Activated naive CD8-positive, alpha-beta T cell treated with anti-CD3 and anti-CD28 coated beads, Interleukin-2, amount 10 ng/mL, durations not matched to agents 7 days and 5 days (primary cell): ENCODE results near the gene EDA. TPM values are rescaled to one million over a fixed set of nuclear protein-coding genes. Genes with fewer than 3 reads are reported as not detected.

ENCODE experiments used
- ATAC-seq: fragments of 150-1000 bp; cut with Tn5 transposase; one replicate; pipeline ENCODE4 v1.10.0; 2021; ENCODE audit warnings: low read depth, moderate library complexity
- POLR2A ChIA-PET: fragments of 350-600 bp; sonication (Branson Sonifier 250); formaldehyde crosslinking; loops from one replicate; lab custom pipeline; 2021; ENCODE audit warnings: antibody characterized with exemption; lab: Charles Lee
- DNase-seq: peaks from one replicate; pipeline ENCODE4 v3.0.0; 2021
- H3K27ac Mint-ChIP-seq: one replicate; pipeline ENCODE4 v1.8.0; 2022; ENCODE audit warnings: mild to moderate bottlenecking, mixed read lengths
- H3K27me3 Mint-ChIP-seq: one replicate; pipeline ENCODE4 v1.8.0; 2022; ENCODE audit warnings: mild to moderate bottlenecking, moderate library complexity, mixed read lengths
- H3K36me3 Mint-ChIP-seq: one replicate; pipeline ENCODE4 v1.8.0; 2021; ENCODE audit warnings: mild to moderate bottlenecking, mixed read lengths
- H3K4me1 Mint-ChIP-seq: one replicate; pipeline ENCODE4 v1.8.0; 2021; ENCODE audit warnings: mixed read lengths
- H3K4me3 Mint-ChIP-seq: one replicate; pipeline ENCODE4 v1.8.0; 2022; ENCODE audit warnings: mild to moderate bottlenecking, moderate library complexity, mixed read lengths
- H3K9me3 Mint-ChIP-seq: one replicate; pipeline ENCODE4 v1.8.0; 2021; ENCODE audit warnings: mixed read lengths
- total RNA-seq, 2 experiments: library from RNA; stranded (reverse); gene quantifications; one replicate each; pipeline ENCODE4 v1.2.3, GENCODE V29; 2021

EDA gene
- total RNA-seq, 2 experiments from 2014 or later = 0.94 to 2.3 TPM

- POLR2A ChIA-PET = no interaction called here
- no peaks in the 10 kb centered on the region for H3K36me3 Mint-ChIP-seq
- no peaks in the 10 kb centered on the region for H3K9me3 Mint-ChIP-seq
- no peaks in the 10 kb centered on the region for H3K27me3 Mint-ChIP-seq
- H3K4me1 Mint-ChIP-seq = no peaks in the 10 kb centered on the region
- H3K27ac Mint-ChIP-seq = no peak overlapping the region
- DNase-seq (no peak), ATAC-seq (no peak)
- H3K4me3 Mint-ChIP-seq = no peak overlapping the region
Measured at GRCh38 chrX:69919749-69920148, 303.8 kb downstream of the EDA start.

DNA sequence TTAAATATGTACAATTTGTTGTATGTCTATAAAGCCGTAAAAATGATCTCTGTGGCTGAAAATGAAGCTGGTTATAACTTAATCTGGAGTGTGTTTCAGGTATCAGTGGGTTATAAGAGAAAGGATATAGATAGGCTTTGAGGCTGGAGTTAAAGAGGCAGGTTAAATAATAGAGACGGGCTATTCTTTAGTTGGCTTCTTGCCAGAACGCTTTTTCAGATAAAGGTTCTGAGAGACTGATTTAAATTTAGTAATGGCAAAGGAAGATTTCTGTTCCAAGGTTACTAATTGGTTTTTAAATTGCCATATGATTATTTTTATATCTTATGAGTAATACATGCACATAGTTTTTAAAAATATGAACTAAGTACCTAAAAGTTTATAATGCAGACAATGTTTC, 316.4 kb downstream of the EDA start:
- no peak overlapping the region for H3K4me3 Mint-ChIP-seq

GRCh38 chrX:69948276-69948797, 332.4 kb downstream of the EDA start:
- Mint-ChIP-seq H3K4me3 (no peak overlapping the region), H3K27me3 (no peaks in the 10 kb centered on the region), H3K27ac (no peak overlapping the region), H3K36me3 (no peaks in the 10 kb centered on the region), H3K4me1 (no peaks in the 10 kb centered on the region), H3K9me3 (no peaks in the 10 kb centered on the region)
- no peak for DNase-seq
- POLR2A ChIA-PET = no interaction called here
- no peak for ATAC-seq

More for the DNA sequence above, 316.4 kb downstream of the EDA start:
- no peaks in the 10 kb centered on the region for H3K36me3 Mint-ChIP-seq
- no peaks in the 10 kb centered on the region for H3K9me3 Mint-ChIP-seq
- H3K27me3 Mint-ChIP-seq = no peaks in the 10 kb centered on the region
- no peak overlapping the region for H3K27ac Mint-ChIP-seq
- POLR2A ChIA-PET = no interaction called here
- DNase-seq (no peak), ATAC-seq (no peak)
- no peaks in the 10 kb centered on the region for H3K4me1 Mint-ChIP-seq

GRCh38 chrX:69951753-69952152, 335.8 kb downstream of the EDA start:
- H3K4me3 Mint-ChIP-seq = no peak overlapping the region
- H3K27ac Mint-ChIP-seq = no peak overlapping the region
- DNase-seq (no peak), ATAC-seq (no peak)
- no peaks in the 10 kb centered on the region for H3K36me3 Mint-ChIP-seq
- H3K27me3 Mint-ChIP-seq = no peaks in the 10 kb centered on the region
- no peaks in the 10 kb centered on the region for H3K9me3 Mint-ChIP-seq
- H3K4me1 Mint-ChIP-seq = no peaks in the 10 kb centered on the region
- POLR2A ChIA-PET = no interaction called here

GRCh38 chrX:69959712-69960111, 343.8 kb downstream of the EDA start:
- ATAC-seq = no peak
- Mint-ChIP-seq H3K4me3 (no peak overlapping the region), H3K9me3 (no peaks in the 10 kb centered on the region), H3K4me1 (no peaks in the 10 kb centered on the region), H3K27me3 (no peaks in the 10 kb centered on the region), H3K27ac (no peak overlapping the region), H3K36me3 (no peaks in the 10 kb centered on the region)
- POLR2A ChIA-PET = no interaction called here
- DNase-seq = no peak

- ATAC-seq (no peak), DNase-seq (no peak)
- Mint-ChIP-seq H3K4me1 (no peaks in the 10 kb centered on the region), H3K4me3 (no peak overlapping the region), H3K9me3 (no peaks in the 10 kb centered on the region), H3K27me3 (no peaks in the 10 kb centered on the region), H3K36me3 (no peaks in the 10 kb centered on the region), H3K27ac (no peak overlapping the region)
- POLR2A ChIA-PET = no interaction called here
Measured at GRCh38 chrX:69961365-69962072, 345.6 kb downstream of the EDA start.

- H3K36me3 Mint-ChIP-seq = no peaks in the 10 kb centered on the region
- no peaks in the 10 kb centered on the region for H3K4me1 Mint-ChIP-seq
- H3K27ac Mint-ChIP-seq = no peak overlapping the region
- H3K4me3 Mint-ChIP-seq = no peak overlapping the region
- ATAC-seq (no peak), DNase-seq (no peak)
- H3K27me3 Mint-ChIP-seq = no peaks in the 10 kb centered on the region
- POLR2A ChIA-PET = no interaction called here
- no peaks in the 10 kb centered on the region for H3K9me3 Mint-ChIP-seq
Measured at GRCh38 chrX:69968950-69969349, 353.0 kb downstream of the EDA start.

- H3K4me3 Mint-ChIP-seq = no peak overlapping the region
- POLR2A ChIA-PET = no interaction called here
- no peaks in the 10 kb centered on the region for H3K4me1 Mint-ChIP-seq
- DNase-seq (no peak), ATAC-seq (no peak)
- H3K27ac Mint-ChIP-seq = no peak overlapping the region
- H3K9me3 Mint-ChIP-seq = no peaks in the 10 kb centered on the region
- no peaks in the 10 kb centered on the region for H3K27me3 Mint-ChIP-seq
- H3K36me3 Mint-ChIP-seq = no peaks in the 10 kb centered on the region
Measured at GRCh38 chrX:69969460-69969859, 353.5 kb downstream of the EDA start.

DNA sequence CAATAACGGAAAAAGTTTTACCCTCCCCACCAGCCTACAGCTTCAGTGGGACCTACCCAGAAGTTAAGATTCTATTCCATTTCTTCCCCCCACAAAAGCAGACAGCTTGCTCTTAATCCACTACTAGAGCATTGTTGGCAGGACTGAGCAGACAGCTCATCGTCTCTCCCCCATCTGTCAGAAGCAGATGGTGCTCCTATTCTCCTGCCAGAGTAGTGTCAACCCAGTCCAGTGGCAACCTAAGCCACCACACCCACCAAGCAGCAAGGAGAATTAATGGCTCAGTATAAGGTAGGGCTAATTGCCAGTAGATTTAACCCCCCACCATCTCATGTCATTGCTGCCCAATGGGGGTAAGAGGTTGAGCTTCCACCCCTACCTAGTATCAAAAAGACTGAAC, 371.8 kb downstream of the EDA start:
- Mint-ChIP-seq H3K27me3 (no peaks in the 10 kb centered on the region), H3K27ac (no peak overlapping the region), H3K4me3 (no peak overlapping the region), H3K4me1 (no peaks in the 10 kb centered on the region), H3K9me3 (no peaks in the 10 kb centered on the region), H3K36me3 (no peaks in the 10 kb centered on the region)
- no peak for DNase-seq
- POLR2A ChIA-PET = no interaction called here
- no peak for ATAC-seq

DNA sequence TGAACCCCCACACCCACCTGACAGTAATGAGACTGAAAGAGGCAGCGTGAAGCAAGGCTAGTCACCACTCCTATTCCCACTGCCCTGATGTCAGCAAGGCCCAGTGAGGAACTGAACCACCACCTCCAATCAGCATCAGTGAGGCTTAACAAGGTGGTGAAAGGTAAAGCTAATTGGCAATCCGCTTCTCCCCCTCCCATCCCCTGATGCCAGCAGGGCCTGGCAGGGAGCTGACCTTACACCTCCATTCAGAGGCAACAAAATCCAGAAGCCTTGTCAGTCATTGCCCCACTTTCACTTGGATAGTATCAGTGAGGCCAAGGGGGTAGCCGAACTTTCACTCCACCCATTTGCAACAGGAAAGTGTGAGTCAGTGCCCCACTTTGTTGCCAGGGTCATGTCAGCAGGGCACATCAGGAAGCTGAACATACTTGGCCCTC, 373.1 kb downstream of the EDA start:
- H3K27me3 Mint-ChIP-seq = no peaks in the 10 kb centered on the region
- DNase-seq (no peak), ATAC-seq (no peak)
- no peak overlapping the region for H3K4me3 Mint-ChIP-seq
- H3K27ac Mint-ChIP-seq = no peak overlapping the region
- no peaks in the 10 kb centered on the region for H3K4me1 Mint-ChIP-seq
- no peaks in the 10 kb centered on the region for H3K9me3 Mint-ChIP-seq
- POLR2A ChIA-PET = no interaction called here
- no peaks in the 10 kb centered on the region for H3K36me3 Mint-ChIP-seq

DNA sequence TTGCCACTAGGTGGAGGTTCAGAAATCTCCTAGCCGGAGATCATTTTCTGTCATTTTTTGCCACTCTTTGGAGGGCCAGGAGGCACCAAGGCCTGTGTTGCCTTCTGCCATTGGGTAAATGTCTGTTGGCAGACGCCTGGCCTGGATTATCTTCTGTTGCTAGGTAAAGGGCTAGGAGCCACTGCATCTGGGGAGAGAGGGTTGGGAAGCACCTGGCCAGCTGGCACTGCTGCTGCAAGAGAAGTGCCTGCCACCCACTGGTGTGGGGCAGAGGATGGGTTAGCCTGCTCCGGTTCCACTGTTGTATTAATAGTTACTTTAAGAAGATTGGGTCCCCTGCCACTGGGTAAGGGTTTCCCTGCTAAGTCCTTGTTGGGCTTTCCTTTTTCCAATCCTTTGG, 375.8 kb downstream of the EDA start:
- H3K27me3 Mint-ChIP-seq = peaks cover under 1% of the 10 kb centered on the region
- POLR2A ChIA-PET = no interaction called here
- no peak for ATAC-seq
- no peak overlapping the region for H3K4me3 Mint-ChIP-seq
- no peak overlapping the region for H3K27ac Mint-ChIP-seq
- DNase-seq = no peak
- H3K36me3 Mint-ChIP-seq = no peaks in the 10 kb centered on the region
- H3K9me3 Mint-ChIP-seq = no peaks in the 10 kb centered on the region
- H3K4me1 Mint-ChIP-seq = no peaks in the 10 kb centered on the region

- Mint-ChIP-seq H3K4me1 (no peaks in the 10 kb centered on the region), H3K27me3 (peaks cover 3% of the 10 kb centered on the region), H3K9me3 (no peaks in the 10 kb centered on the region), H3K36me3 (no peaks in the 10 kb centered on the region), H3K27ac (no peak overlapping the region), H3K4me3 (no peak overlapping the region)
- DNase-seq (no peak), ATAC-seq (no peak)
- POLR2A ChIA-PET = no interaction called here
Measured at GRCh38 chrX:69993494-69993893, 377.6 kb downstream of the EDA start.

- Mint-ChIP-seq H3K4me1 (no peaks in the 10 kb centered on the region), H3K27me3 (peaks cover 3% of the 10 kb centered on the region), H3K9me3 (no peaks in the 10 kb centered on the region), H3K4me3 (no peak overlapping the region), H3K36me3 (no peaks in the 10 kb centered on the region), H3K27ac (no peak overlapping the region)
- POLR2A ChIA-PET = no interaction called here
- DNase-seq (no peak), ATAC-seq (no peak)
Measured at GRCh38 chrX:69995362-69996112, 379.6 kb downstream of the EDA start.

- Mint-ChIP-seq H3K9me3 (no peaks in the 10 kb centered on the region), H3K27ac (no peak overlapping the region), H3K27me3 (peaks cover 3% of the 10 kb centered on the region), H3K4me3 (no peak overlapping the region), H3K4me1 (no peaks in the 10 kb centered on the region), H3K36me3 (no peaks in the 10 kb centered on the region)
- no peak for ATAC-seq
- no peak for DNase-seq
- POLR2A ChIA-PET = no interaction called here
Measured at GRCh38 chrX:69996113-69996468, 380.2 kb downstream of the EDA start.
